Mesothelial cell of epicardium (in vitro differentiated cells): Measurements from ENCODE around the gene ADD2. TPM values are rescaled to one million over a fixed set of nuclear protein-coding genes. Genes with fewer than 3 reads are reported as not detected.

Experiments
- DNase-seq, 2 experiments: peaks; one replicate each; pipeline ENCODE4 v3.0.0; 2021; ENCODE audit warnings: low spot score in 2 of 2; ENCODE audit not compliant: unreplicated experiment in 2 of 2
- H3K27ac Mint-ChIP-seq: 2 replicates; pipeline ENCODE4 v1.8.0; 2021; ENCODE audit warnings: mixed read lengths
- H3K27me3 Mint-ChIP-seq: 2 replicates; pipeline ENCODE4 v1.8.0; 2021; ENCODE audit warnings: low read depth, mixed read lengths
- H3K36me3 Mint-ChIP-seq: 2 replicates; pipeline ENCODE4 v1.8.0; 2021; ENCODE audit warnings: mixed read lengths
- H3K4me1 Mint-ChIP-seq: 2 replicates; pipeline ENCODE4 v1.8.0; 2021; ENCODE audit warnings: mixed read lengths
- H3K4me3 Mint-ChIP-seq: 2 replicates; pipeline ENCODE4 v1.8.0; 2021; ENCODE audit warnings: mild to moderate bottlenecking, moderate library complexity, mixed read lengths
- H3K9me3 Mint-ChIP-seq: 2 replicates; pipeline ENCODE4 v1.8.0; 2021; ENCODE audit warnings: mixed read lengths
- total RNA-seq: library from RNA; stranded (reverse); gene quantifications from 3 replicates; pipeline ENCODE4 v1.2.1, GENCODE V29; 2021
- TF ChIP-seq, protein P1 (sequence below): fragments of 200-600 bp; sonication (generic); IDR thresholded peaks from one replicate; pipeline ENCODE4 v1.5.0; 2021; ENCODE audit warnings: antibody characterized with exemption; ENCODE audit not compliant: unreplicated experiment

Gene ADD2
- total RNA-seq, 1 donor from 2014 or later, result 1.3 TPM

DNA sequence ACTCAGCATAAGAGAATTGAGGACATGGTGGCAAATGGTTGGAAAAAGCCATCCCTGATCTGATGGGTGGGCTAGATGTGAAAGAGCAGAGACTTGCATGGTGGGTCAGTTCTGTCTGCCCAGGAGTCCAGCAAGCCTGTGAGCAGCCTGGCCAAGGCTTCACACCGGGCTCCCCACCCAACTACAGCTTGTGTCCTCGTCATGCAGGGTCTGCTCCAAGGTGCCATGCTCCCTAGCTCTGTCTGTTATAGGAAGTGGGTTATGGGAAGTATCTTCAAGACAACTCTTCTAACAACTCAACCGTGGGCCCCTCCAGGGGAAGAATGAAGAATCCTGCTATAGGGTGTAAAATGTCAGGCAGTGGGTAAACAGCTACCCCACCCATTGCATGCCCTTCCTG is 97.4 kb downstream of the ADD2 start:
- Mint-ChIP-seq H3K9me3 (no peaks in the 10 kb centered on the region), H3K27me3 (no peaks in the 10 kb centered on the region), H3K4me1 (peaks cover 6% of the 10 kb centered on the region), H3K36me3 (no peaks in the 10 kb centered on the region), H3K4me3 (no peak overlapping the region), H3K27ac (no peak overlapping the region)
- DNase-seq, result no peak
- TF ChIP-seq, protein P1, sequence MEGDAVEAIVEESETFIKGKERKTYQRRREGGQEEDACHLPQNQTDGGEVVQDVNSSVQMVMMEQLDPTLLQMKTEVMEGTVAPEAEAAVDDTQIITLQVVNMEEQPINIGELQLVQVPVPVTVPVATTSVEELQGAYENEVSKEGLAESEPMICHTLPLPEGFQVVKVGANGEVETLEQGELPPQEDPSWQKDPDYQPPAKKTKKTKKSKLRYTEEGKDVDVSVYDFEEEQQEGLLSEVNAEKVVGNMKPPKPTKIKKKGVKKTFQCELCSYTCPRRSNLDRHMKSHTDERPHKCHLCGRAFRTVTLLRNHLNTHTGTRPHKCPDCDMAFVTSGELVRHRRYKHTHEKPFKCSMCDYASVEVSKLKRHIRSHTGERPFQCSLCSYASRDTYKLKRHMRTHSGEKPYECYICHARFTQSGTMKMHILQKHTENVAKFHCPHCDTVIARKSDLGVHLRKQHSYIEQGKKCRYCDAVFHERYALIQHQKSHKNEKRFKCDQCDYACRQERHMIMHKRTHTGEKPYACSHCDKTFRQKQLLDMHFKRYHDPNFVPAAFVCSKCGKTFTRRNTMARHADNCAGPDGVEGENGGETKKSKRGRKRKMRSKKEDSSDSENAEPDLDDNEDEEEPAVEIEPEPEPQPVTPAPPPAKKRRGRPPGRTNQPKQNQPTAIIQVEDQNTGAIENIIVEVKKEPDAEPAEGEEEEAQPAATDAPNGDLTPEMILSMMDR, result no peak

DNA sequence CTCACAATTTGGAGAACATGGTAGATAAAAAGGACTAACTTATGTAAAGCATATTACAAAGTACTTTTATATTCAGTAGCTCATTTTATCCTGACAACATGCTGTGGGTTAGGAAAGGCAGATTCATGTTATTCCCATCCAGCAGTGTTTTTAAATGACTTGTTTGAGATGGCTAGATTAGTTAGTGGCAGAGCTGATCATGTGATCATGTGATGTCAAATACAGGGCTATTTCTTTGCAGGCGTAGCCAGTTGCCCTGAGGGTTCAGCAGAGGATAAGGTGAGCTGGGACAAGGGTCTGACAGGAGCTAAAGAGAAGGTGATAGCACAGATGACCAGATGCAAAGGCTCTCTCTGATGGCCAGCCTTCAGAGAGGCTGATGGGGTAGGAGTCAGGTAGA is 97.8 kb downstream of the ADD2 start:
- H3K36me3 Mint-ChIP-seq, result no peaks in the 10 kb centered on the region
- no peak for DNase-seq
- H3K9me3 Mint-ChIP-seq, result no peaks in the 10 kb centered on the region
- no peaks in the 10 kb centered on the region for H3K27me3 Mint-ChIP-seq
- H3K27ac Mint-ChIP-seq, result no peak overlapping the region
- H3K4me3 Mint-ChIP-seq, result no peak overlapping the region
- TF ChIP-seq, protein P1, result no peak
- H3K4me1 Mint-ChIP-seq, result peaks cover 6% of the 10 kb centered on the region

DNA sequence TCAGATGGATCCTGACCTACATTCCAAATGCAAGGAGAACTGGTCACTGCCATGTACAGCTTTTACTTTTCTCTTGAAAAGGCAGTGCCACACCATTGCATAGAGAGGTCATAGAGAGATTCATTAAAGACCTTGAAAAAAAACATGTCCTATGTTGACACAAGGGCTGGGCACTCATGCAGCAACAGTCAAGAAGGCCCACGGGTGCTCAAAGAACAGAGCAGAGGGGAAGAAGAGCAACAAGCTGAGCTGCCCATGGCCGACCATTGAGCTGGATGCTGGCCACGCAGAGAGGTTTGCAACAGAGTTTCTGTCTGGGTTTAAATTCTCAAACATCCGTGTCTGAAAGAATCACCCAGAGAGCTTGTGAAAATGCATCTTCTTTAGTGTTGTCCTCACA is 99.1 kb downstream of the ADD2 start:
- Mint-ChIP-seq H3K4me3 (no peak overlapping the region), H3K27ac (no peak overlapping the region), H3K4me1 (peaks cover 6% of the 10 kb centered on the region), H3K36me3 (no peaks in the 10 kb centered on the region), H3K9me3 (no peaks in the 10 kb centered on the region), H3K27me3 (peaks cover 3% of the 10 kb centered on the region)
- TF ChIP-seq, protein P1, result no peak
- no peak for DNase-seq

DNA sequence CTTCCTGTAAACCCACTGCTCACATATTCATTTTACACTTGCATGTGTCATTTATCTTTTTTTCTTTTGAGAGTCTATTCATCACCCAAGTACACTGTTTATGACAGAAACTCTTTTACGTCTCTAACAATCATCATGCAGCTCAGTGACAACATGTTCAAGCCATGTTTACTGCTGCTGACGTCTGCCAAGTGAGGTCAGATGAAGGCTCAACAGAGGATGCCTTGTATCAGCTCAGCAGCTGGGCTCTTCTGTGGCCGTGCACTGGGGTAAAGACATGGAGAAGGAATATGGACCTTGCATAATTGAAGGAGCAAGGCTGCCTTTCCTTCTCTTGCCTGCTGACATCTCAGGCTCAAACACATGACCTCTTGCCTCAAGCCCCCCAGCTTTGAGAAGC is 99.6 kb downstream of the ADD2 start:
- H3K4me1 Mint-ChIP-seq, result peaks cover 6% of the 10 kb centered on the region
- peaks cover 3% of the 10 kb centered on the region for H3K27me3 Mint-ChIP-seq
- H3K9me3 Mint-ChIP-seq, result no peaks in the 10 kb centered on the region
- DNase-seq, result no peak
- no peak overlapping the region for H3K27ac Mint-ChIP-seq
- no peak overlapping the region for H3K4me3 Mint-ChIP-seq
- H3K36me3 Mint-ChIP-seq, result no peaks in the 10 kb centered on the region
- TF ChIP-seq, protein P1, result no peak

DNA sequence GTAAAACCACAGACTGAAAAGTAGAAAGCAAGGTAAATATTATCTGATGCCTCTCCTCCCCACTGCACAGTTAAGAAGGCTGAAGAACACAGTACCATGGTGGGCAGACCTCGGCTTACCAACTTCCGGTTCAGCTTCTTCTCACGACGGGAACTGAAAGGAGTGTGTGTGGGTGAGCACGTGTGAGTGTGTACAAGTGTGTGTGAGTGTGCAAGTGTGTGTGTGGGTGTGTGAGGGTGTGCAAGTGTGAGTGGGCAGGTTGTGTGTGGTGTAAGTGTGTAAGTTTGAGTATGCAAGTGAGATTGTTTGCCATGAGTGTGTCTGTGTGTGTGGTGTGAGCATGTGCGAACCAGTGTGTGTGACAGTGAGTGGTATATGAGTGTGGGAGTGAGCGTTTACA is 103.5 kb downstream of the ADD2 start:
- Mint-ChIP-seq H3K36me3 (no peaks in the 10 kb centered on the region), H3K4me3 (no peak overlapping the region), H3K27me3 (peaks cover 13% of the 10 kb centered on the region), H3K9me3 (no peaks in the 10 kb centered on the region), H3K27ac (no peak overlapping the region), H3K4me1 (no peaks in the 10 kb centered on the region)
- no peak for DNase-seq
- TF ChIP-seq, protein P1, result no peak

DNA sequence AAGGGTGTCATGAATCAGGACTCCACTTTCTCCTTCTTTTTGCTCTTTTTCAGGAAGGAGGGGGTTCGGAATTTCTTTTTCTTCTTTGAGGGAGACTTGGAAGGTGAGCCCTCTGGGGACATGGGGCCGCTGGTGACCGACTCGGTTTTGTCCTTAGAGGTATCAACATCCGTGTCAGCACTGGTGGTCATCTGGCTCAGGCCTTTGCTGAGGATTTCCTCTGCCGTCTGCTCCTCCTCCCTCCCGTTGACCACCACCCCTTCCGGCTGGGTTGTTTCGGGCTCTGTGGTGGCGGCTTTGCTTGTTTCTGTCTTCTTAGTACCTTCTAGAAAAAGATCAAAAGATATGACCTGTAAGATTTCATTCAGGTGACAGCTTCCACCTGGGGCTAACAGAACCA is 104.6 kb downstream of the ADD2 start:
- H3K36me3 Mint-ChIP-seq, result no peaks in the 10 kb centered on the region

More for the DNA sequence above, 104.6 kb downstream of the ADD2 start:
- Mint-ChIP-seq H3K27me3 (peaks cover 19% of the 10 kb centered on the region), H3K9me3 (no peaks in the 10 kb centered on the region), H3K4me1 (no peaks in the 10 kb centered on the region), H3K4me3 (no peak overlapping the region), H3K27ac (no peak overlapping the region)
- TF ChIP-seq, protein P1, result no peak
- no peak for DNase-seq
